Bladder microvascular endothelial cell (primary cell): ENCODE results near the gene CYP21A2. TPM values are rescaled to one million over a fixed set of nuclear protein-coding genes. Genes with fewer than 3 reads are reported as not detected.

Experiments used
- total RNA-seq: library from RNA; depleted of rRNA; stranded (reverse); fragments of >200 nt; gene quantifications from 2 replicates; pipeline ENCODE4 v1.2.3, GENCODE V29; 2014

The CYP21A2 gene
- total RNA-seq, result not detected in 2 replicates

GRCh38 chr6:32037598-32038524 lies at the start of gene CYP21A2:
TSS of gene CYP21A2 (plus strand) at chr6:32038415. CDS start at chr6:32038423, 8 bp downstream.

DNA sequence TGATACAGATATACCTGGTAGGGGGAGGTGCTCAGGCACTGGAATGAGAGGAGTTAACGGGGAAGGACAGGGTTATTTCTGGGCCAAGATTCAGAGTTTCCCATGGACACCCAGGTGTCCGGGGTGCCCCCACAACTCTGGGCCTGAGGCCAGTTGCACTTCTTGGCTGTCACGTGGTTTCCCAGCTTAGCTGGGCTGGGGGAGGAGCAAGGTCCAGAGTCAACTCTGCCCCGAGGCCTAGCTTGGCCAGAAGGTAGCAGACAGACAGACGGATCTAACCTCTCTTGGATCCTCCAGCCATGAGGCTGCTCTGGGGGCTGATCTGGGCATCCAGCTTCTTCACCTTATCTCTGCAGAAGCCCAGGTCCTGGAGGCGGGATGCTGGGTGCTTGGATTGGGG lies 23.7 kb upstream of the CYP21A2 start, which contains the start of gene C4B:
C4B (plus strand) TSS at position 249 of the 400 bp plus-strand sequence; CDS start at position 300, 51 bp downstream.

Other genes with a start within 250 kb of the CYP21A2 start
- 40.8 and 104 TPM in 2 replicates for gene VARS1, start 242.7 kb upstream of the CYP21A2 start, total RNA-seq
- gene LSM2, start 231.4 kb upstream of the CYP21A2 start, total RNA-seq, result 24.1 and 37.2 TPM in 2 replicates
- 0.81 and 1.8 TPM in 2 replicates for gene HSPA1L, start 223.1 kb upstream of the CYP21A2 start, total RNA-seq
- gene HSPA1A, start 222.9 kb upstream of the CYP21A2 start, total RNA-seq, result 98.4 and 221 TPM in 2 replicates
- gene HSPA1B, start 210.7 kb upstream of the CYP21A2 start, total RNA-seq, result 64.1 and 91.7 TPM in 2 replicates
- gene NEU1, start 175.6 kb upstream of the CYP21A2 start, total RNA-seq, result 52.0 and 59.4 TPM in 2 replicates
- 0.06 and 0.49 TPM in 2 replicates for gene SLC44A4, start 159.4 kb upstream of the CYP21A2 start, total RNA-seq
- 28.7 and 52.4 TPM in 2 replicates for gene EHMT2, start 140.7 kb upstream of the CYP21A2 start, total RNA-seq
- gene ZBTB12, start 136.3 kb upstream of the CYP21A2 start, total RNA-seq, result 1.1 and 5.7 TPM in 2 replicates
- gene C2, start 110.7 kb upstream of the CYP21A2 start, total RNA-seq, result not detected in 2 replicates
- 0.97 and 2.5 TPM in 2 replicates for gene CFB, start 92.3 kb upstream of the CYP21A2 start, total RNA-seq
- gene NELFE, start 79.4 kb upstream of the CYP21A2 start, total RNA-seq, result 76.4 and 90.9 TPM in 2 replicates
- 32.7 and 40.9 TPM in 2 replicates for gene SKIC2, start 79.2 kb upstream of the CYP21A2 start, total RNA-seq
- 7.3 and 11.4 TPM in 2 replicates for gene DXO, start 66.3 kb upstream of the CYP21A2 start, total RNA-seq
- gene C4A, start 56.4 kb upstream of the CYP21A2 start, total RNA-seq, result 1.5 and 3.1 TPM in 2 replicates
- 0.97 and 2.5 TPM in 2 replicates for gene C4B, start 23.6 kb upstream of the CYP21A2 start, total RNA-seq
- gene TNXB, start 70.9 kb downstream of the CYP21A2 start, total RNA-seq, result 0.49 and 6.1 TPM in 2 replicates
- gene ATF6B, start 89.8 kb downstream of the CYP21A2 start, total RNA-seq, result 13.1 and 22.2 TPM in 2 replicates
- 4.6 and 7.3 TPM in 2 replicates for gene FKBPL, start 91.9 kb downstream of the CYP21A2 start, total RNA-seq
- not detected in 2 replicates for gene PRRT1, start 113.5 kb downstream of the CYP21A2 start, total RNA-seq
- gene PPT2, start 115.7 kb downstream of the CYP21A2 start, total RNA-seq, result 30.9 and 89.9 TPM in 2 replicates
- gene EGFL8, start 126.2 kb downstream of the CYP21A2 start, total RNA-seq, result 0.81 and 2.0 TPM in 2 replicates
- 5.3 and 16.7 TPM in 2 replicates for gene AGPAT1, start 137.7 kb downstream of the CYP21A2 start, total RNA-seq
- gene RNF5, start 140.0 kb downstream of the CYP21A2 start, total RNA-seq, result 33.4 and 34.2 TPM in 2 replicates
- 0.44 and 0.81 TPM in 2 replicates for gene AGER, start 145.8 kb downstream of the CYP21A2 start, total RNA-seq
- gene PBX2, start 151.8 kb downstream of the CYP21A2 start, total RNA-seq, result 27.8 and 56.5 TPM in 2 replicates
- gene GPSM3, start 154.2 kb downstream of the CYP21A2 start, total RNA-seq, result 3.2 and 4.2 TPM in 2 replicates
- 57.3 and 61.4 TPM in 2 replicates for gene NOTCH4, start 185.7 kb downstream of the CYP21A2 start, total RNA-seq